HepG2 (cell line): ENCODE results near the gene STX5. TPM values are rescaled to one million over a fixed set of nuclear protein-coding genes. Genes with fewer than 3 reads are reported as not detected.
A peak's percentile ranks its signal among the peaks of the same experiment; 100 is the strongest.

Experiments
- ARID2 ChIP-seq: sonication (generic); formaldehyde crosslinking; IDR thresholded peaks from 2 replicates; pipeline ENCODE4 v1.8.1; 2022; ENCODE audit warnings: mild to moderate bottlenecking, missing genetic modification reagents, borderline replicate concordance
- CREM ChIP-seq, 2 experiments: sonication (generic) in 1 of 2; formaldehyde crosslinking in 1 of 2; IDR thresholded peaks; 2 replicates each; pipeline versions ENCODE4 v1.4.0 to v1.6.1; 2016 to 2020; ENCODE audit warnings: antibody characterized with exemption in 1 of 2, mild to moderate bottlenecking in 1 of 2, missing genetic modification reagents in 1 of 2
- EED ChIP-seq: sonication (generic); formaldehyde crosslinking; IDR thresholded peaks from 2 replicates; pipeline ENCODE4 v1.5.0; 2020; ENCODE audit warnings: mild to moderate bottlenecking, missing genetic modification reagents
- FOXJ3 ChIP-seq: sonication (generic); formaldehyde crosslinking; IDR thresholded peaks from 2 replicates; pipeline ENCODE4 v1.4.0; 2020; ENCODE audit warnings: missing genetic modification reagents, mild to moderate bottlenecking, borderline replicate concordance
- FOXK1 ChIP-seq: sonication (generic); formaldehyde crosslinking; IDR thresholded peaks from 2 replicates; pipeline ENCODE4 v1.4.0; 2020; ENCODE audit warnings: low read depth, missing genetic modification reagents, borderline replicate concordance
- FUBP1 ChIP-seq: sonication (generic); formaldehyde crosslinking; IDR thresholded peaks from 2 replicates; pipeline ENCODE4 v1.5.1; 2020; ENCODE audit warnings: missing genetic modification reagents, mild to moderate bottlenecking, borderline replicate concordance
- GPN1 ChIP-seq: sonication (generic); formaldehyde crosslinking; IDR thresholded peaks from 2 replicates; pipeline ENCODE4 v1.5.1; 2020; ENCODE audit warnings: missing genetic modification reagents, borderline replicate concordance
- HHEX ChIP-seq: IDR thresholded peaks from 2 replicates; pipeline ENCODE4 v1.6.1; 2016; ENCODE audit warnings: control low read depth
- HNRNPL ChIP-seq: fragments of 200-400 bp; formaldehyde crosslinking; IDR thresholded peaks from 2 replicates; pipeline ENCODE4 v1.6.1; 2017; ENCODE audit warnings: mild to moderate bottlenecking, low read depth, low read length
- IKZF4 ChIP-seq: sonication (generic); formaldehyde crosslinking; IDR thresholded peaks from 2 replicates; pipeline ENCODE4 v1.5.1; 2020; ENCODE audit warnings: borderline replicate concordance, mild to moderate bottlenecking, low read depth, missing genetic modification reagents; ENCODE audit errors: not compliant biosample characterization
- KLF12 ChIP-seq: sonication (generic); formaldehyde crosslinking; IDR thresholded peaks from 2 replicates; pipeline ENCODE4 v1.4.0; 2020; ENCODE audit warnings: missing genetic modification reagents, borderline replicate concordance
- NR3C1 ChIP-seq: sonication (generic); formaldehyde crosslinking; IDR thresholded peaks from 2 replicates; pipeline ENCODE4 v1.4.0; 2020; ENCODE audit warnings: missing genetic modification reagents
- RARG ChIP-seq: sonication (generic); formaldehyde crosslinking; IDR thresholded peaks from 2 replicates; pipeline ENCODE4 v1.4.0; 2020; ENCODE audit warnings: low read depth, mild to moderate bottlenecking, missing genetic modification reagents
- SIX1 ChIP-seq: sonication (generic); formaldehyde crosslinking; IDR thresholded peaks from 2 replicates; pipeline ENCODE4 v1.4.0; 2020; ENCODE audit warnings: missing genetic modification reagents, borderline replicate concordance
- ZBTB7A ChIP-seq: sonication (generic); formaldehyde crosslinking; IDR thresholded peaks from 2 replicates; pipeline ENCODE4 v1.8.0; 2022; ENCODE audit warnings: mild to moderate bottlenecking, missing genetic modification reagents
- ZFP91 ChIP-seq: sonication (generic); formaldehyde crosslinking; IDR thresholded peaks from 2 replicates; pipeline ENCODE4 v1.9.0; 2022; ENCODE audit warnings: missing genetic modification reagents, mild to moderate bottlenecking, borderline replicate concordance
- ZNF235 ChIP-seq: sonication (generic); formaldehyde crosslinking; IDR thresholded peaks from 2 replicates; pipeline ENCODE4 v1.8.1; 2023; ENCODE audit warnings: mild to moderate bottlenecking, missing genetic modification reagents, borderline replicate concordance
- ZNF296 ChIP-seq: sonication (generic); formaldehyde crosslinking; conservative IDR thresholded peaks from 2 replicates; pipeline ENCODE4 v1.5.0; 2020; ENCODE audit warnings: mild to moderate bottlenecking, missing genetic modification reagents
- ZNF354B ChIP-seq: sonication (generic); formaldehyde crosslinking; IDR thresholded peaks from 2 replicates; pipeline ENCODE4 v1.8.0; 2022; ENCODE audit warnings: mild to moderate bottlenecking, missing genetic modification reagents
- ZNF605 ChIP-seq: sonication (generic); formaldehyde crosslinking; IDR thresholded peaks from 2 replicates; pipeline ENCODE4 v1.8.0; 2022; ENCODE audit warnings: mild to moderate bottlenecking, missing genetic modification reagents
- ZNF879 ChIP-seq: sonication (generic); formaldehyde crosslinking; IDR thresholded peaks from 2 replicates; pipeline ENCODE4 v1.8.1; 2023; ENCODE audit warnings: missing genetic modification reagents
- polyA plus RNA-seq, 8 experiments: library from polyadenylated mRNA; depleted of rRNA in 3 of 8; stranded (reverse) in 7 of 8; unstranded in 1 of 8; fragments of >200 nt; fragmentation: Illumina TruSeq in 4 of 8; extraction: Trizol in 4 of 8; gene quantifications; 2 replicates each; pipeline versions ENCODE4 v1.2.1 to v1.2.3, GENCODE V29; 2011 to 2016; ENCODE audit warnings: low read depth in 4 of 8, missing spikeins in 1 of 8, mixed read lengths in 1 of 8; ENCODE audit not compliant: insufficient read depth in 1 of 8
- total RNA-seq, 5 experiments: library from RNA; depleted of rRNA; stranded (reverse); fragments of >200 nt; fragmentation: Illumina TruSeq; extraction: Trizol; gene quantifications; 2 replicates each; pipeline ENCODE4 v1.2.3, GENCODE V29; 2016; ENCODE audit warnings: low read depth in 1 of 5
- TF ChIP-seq, protein P1 (sequence below), 2 experiments: IDR thresholded peaks; 2 replicates each; pipeline ENCODE4 v1.6.1; 2011 to 2012; ENCODE audit warnings: low read length in 2 of 2, borderline replicate concordance in 1 of 2, low read depth in 1 of 2, mild to moderate bottlenecking in 1 of 2, moderate library complexity in 1 of 2

STX5 gene
- total and polyA plus RNA-seq, 2 of the 13 experiments (the other 11 are each of a cell fraction or from before 2014, with no cell fraction given) = 26.9 to 30.0 TPM

GRCh38 chr11:62787005-62787759 is 44.7 kb downstream of the STX5 start, which contains the start of gene TMEM179B (continued):
- no peak for TF ChIP-seq ZNF296
- peak; percentile 86 for TF ChIP-seq IKZF4 (CRISPR knock-in tag)
- TF ChIP-seq ZNF354B (CRISPR knock-in tag) = peak; percentile 96
- no peak for TF ChIP-seq HHEX
- TF ChIP-seq, protein P1, sequence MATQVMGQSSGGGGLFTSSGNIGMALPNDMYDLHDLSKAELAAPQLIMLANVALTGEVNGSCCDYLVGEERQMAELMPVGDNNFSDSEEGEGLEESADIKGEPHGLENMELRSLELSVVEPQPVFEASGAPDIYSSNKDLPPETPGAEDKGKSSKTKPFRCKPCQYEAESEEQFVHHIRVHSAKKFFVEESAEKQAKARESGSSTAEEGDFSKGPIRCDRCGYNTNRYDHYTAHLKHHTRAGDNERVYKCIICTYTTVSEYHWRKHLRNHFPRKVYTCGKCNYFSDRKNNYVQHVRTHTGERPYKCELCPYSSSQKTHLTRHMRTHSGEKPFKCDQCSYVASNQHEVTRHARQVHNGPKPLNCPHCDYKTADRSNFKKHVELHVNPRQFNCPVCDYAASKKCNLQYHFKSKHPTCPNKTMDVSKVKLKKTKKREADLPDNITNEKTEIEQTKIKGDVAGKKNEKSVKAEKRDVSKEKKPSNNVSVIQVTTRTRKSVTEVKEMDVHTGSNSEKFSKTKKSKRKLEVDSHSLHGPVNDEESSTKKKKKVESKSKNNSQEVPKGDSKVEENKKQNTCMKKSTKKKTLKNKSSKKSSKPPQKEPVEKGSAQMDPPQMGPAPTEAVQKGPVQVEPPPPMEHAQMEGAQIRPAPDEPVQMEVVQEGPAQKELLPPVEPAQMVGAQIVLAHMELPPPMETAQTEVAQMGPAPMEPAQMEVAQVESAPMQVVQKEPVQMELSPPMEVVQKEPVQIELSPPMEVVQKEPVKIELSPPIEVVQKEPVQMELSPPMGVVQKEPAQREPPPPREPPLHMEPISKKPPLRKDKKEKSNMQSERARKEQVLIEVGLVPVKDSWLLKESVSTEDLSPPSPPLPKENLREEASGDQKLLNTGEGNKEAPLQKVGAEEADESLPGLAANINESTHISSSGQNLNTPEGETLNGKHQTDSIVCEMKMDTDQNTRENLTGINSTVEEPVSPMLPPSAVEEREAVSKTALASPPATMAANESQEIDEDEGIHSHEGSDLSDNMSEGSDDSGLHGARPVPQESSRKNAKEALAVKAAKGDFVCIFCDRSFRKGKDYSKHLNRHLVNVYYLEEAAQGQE (IDR thresholded peaks at IDR 0.05; ENCODE audit: borderline replicate concordance in 1 of 2, low read depth in 1 of 2, low read length in 2 of 2) = peak in 1 of 2 experiments; percentile 41; a peak in 1 of 4 replicates
- no peak for TF ChIP-seq ZNF235 (CRISPR knock-in tag)
- TF ChIP-seq SIX1 = no peak
- TF ChIP-seq ARID2 (CRISPR knock-in tag) = peak; percentile 97
- TF ChIP-seq RARG (CRISPR knock-in tag) = no peak; the same call in 1 of the 2 replicates
- TF ChIP-seq NR3C1 (CRISPR knock-in tag) = no peak
- peak; percentile 91; the same call in 1 of the 2 replicates for TF ChIP-seq ZNF879 (CRISPR knock-in tag)
- 0 out of 2 replicates have a peak, but pooled peaks have one; percentile 21 for TF ChIP-seq GPN1 (CRISPR knock-in tag)
- TF ChIP-seq ZFP91 (CRISPR knock-in tag) = peak; percentile 91
- TF ChIP-seq FUBP1 (CRISPR knock-in tag) = peak; percentile 70; the same call in 1 of the 2 replicates
- TF ChIP-seq KLF12 (CRISPR knock-in tag) = 0 out of 2 replicates have a peak, but pooled peaks have one; percentile 21
- TF ChIP-seq HNRNPL = no peak
- peak; percentile 71; the same call in 1 of the 2 replicates for TF ChIP-seq EED (CRISPR knock-in tag)
- peak; percentile 92 for TF ChIP-seq CREM (IDR thresholded peaks at IDR 0.05)
- TF ChIP-seq CREM (CRISPR knock-in tag; IDR thresholded peaks at IDR 0.05) = peak; percentile 50; the same call in 1 of the 2 replicates
- peak; percentile 86 for TF ChIP-seq ZBTB7A (CRISPR knock-in tag)
- no peak; the same call in 1 of the 2 replicates for TF ChIP-seq FOXJ3
- TF ChIP-seq ZNF605 (CRISPR knock-in tag) = no peak; the same call in 1 of the 2 replicates
- TF ChIP-seq FOXK1 (CRISPR knock-in tag) = peak; percentile 93; the same call in 1 of the 2 replicates
